ENCODE data around the gene S1PR1. TPM values are rescaled to one million over a fixed set of nuclear protein-coding genes. Genes with fewer than 3 reads are reported as not detected.

S1PR1 gene
- total RNA-seq, 1 donor from 2014 or later, result 0.26 TPM

DNA sequence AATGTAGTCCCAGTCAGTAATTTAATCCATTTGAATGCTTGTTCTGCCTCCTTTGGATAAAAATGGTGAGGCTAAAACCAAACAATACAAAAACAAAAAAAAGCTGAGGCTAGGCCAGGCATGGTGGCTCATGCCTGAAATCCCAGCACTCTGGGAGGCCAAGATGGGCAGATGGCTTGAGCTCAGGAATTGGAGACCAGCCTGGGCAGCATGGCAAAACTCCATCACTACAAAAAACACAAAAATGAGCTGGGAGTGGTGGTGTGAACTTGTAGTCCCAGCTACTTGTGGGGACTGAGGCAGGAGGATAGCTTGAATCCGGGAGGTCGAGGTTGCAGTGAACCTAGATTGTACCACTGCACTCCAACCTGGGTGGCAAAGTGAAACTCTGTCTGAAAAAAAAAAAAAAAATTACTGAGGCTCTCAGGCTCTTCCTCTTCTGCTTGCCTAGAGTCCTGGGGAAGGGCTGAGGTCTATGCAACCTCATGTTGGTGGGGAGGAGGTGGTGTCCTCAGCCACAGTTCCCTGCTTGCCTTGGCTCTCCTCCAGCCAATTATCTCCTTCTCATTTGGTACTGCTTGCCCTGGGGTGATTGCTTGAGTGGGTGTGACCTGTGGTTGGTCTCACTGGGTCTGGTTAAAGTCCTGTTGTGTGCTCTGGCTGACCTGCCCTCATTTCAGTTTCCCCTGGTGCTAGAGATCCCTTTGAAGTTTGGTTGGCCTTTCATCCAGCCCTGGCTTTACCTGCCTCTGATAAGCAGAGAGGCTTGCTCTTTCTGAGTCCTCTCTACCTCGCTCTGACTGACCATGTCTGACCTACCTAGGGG is 20.9 kb downstream of the S1PR1 start:
- DNase-seq (ENCODE audit: low read depth) (no peak), FAIRE-seq (no peak)
- no peaks in the 10 kb centered on the region for H3K36me3 ChIP-seq (ENCODE audit: control insufficient read depth, insufficient read depth, low read length)
- TF ChIP-seq, protein P1, sequence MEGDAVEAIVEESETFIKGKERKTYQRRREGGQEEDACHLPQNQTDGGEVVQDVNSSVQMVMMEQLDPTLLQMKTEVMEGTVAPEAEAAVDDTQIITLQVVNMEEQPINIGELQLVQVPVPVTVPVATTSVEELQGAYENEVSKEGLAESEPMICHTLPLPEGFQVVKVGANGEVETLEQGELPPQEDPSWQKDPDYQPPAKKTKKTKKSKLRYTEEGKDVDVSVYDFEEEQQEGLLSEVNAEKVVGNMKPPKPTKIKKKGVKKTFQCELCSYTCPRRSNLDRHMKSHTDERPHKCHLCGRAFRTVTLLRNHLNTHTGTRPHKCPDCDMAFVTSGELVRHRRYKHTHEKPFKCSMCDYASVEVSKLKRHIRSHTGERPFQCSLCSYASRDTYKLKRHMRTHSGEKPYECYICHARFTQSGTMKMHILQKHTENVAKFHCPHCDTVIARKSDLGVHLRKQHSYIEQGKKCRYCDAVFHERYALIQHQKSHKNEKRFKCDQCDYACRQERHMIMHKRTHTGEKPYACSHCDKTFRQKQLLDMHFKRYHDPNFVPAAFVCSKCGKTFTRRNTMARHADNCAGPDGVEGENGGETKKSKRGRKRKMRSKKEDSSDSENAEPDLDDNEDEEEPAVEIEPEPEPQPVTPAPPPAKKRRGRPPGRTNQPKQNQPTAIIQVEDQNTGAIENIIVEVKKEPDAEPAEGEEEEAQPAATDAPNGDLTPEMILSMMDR (IDR thresholded peaks at IDR 0.05; ENCODE audit: insufficient read depth, low read length, severe bottlenecking), result no peak
- no peaks in the 10 kb centered on the region for H3K27me3 ChIP-seq (ENCODE audit: control insufficient read depth, insufficient read depth, low read length)
- H3K4me3 ChIP-seq (ENCODE audit: low read depth, low read length), result no peak overlapping the region

DNA sequence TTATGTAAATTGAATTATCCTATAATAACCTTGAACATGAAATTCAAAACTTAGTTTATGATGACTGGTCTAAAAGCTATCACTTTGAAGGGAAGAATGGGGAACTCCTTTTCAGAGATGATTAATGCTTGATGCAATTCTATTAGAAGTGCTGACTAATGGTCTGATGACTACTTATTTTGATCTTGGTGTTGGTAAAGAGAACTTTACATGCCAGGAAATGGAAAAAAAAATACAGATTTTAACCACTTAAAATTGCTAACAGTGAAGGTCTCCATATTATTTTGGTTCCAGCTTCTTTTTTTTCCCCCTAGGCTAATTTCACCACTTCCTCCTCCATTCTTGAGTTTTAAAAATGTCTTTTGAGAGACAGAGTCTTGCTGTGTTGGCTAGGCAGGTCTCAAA is 22.9 kb downstream of the S1PR1 start:
- Histone ChIP-seq H3K4me3 (ENCODE audit: low read depth, low read length) (no peak overlapping the region), H3K27me3 (ENCODE audit: control insufficient read depth, insufficient read depth, low read length) (no peaks in the 10 kb centered on the region), H3K36me3 (ENCODE audit: control insufficient read depth, insufficient read depth, low read length) (no peaks in the 10 kb centered on the region)
- FAIRE-seq, result no peak
- TF ChIP-seq, protein P1 (IDR thresholded peaks at IDR 0.05; ENCODE audit: insufficient read depth, low read length, severe bottlenecking), result no peak
- peak; percentile 95 for DNase-seq (ENCODE audit: low read depth)

DNA sequence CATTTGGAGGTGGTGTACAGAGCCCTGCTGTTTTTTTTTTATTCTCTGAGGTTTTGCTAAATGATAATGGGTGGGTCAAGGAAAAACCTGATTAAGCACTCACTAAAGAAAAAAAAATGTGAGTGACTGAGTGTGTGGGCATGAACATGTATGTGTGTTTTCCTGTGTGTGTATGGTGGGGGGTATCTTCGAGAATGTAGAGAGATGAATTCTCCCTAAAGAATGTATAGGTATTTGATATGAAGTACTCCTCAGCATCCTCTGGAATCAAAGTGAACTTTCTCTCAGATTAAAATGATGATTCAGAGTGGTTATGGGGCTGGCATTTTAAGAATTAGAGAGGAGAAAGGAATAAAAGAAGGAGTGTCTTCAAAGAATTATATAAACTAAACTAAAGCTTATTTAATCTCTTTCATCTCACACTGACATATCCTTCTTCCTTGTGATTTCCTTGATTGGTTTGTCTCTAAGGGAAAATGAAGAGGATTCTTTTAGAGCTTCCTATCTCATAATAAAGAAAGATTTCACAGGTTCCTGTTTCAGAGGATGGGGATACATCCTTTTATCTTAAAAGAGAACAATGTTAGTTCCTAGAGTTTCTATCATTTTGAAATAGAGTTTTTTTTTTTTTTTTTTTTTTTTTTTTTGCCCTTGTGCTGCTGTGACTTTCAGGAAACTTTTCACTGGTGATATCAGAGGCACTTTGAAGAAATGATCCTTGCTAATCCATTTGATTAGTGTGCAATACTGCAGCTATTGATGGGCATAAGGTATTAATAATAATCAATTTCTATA is 23.9 kb downstream of the S1PR1 start:
- TF ChIP-seq, protein P1 (IDR thresholded peaks at IDR 0.05; ENCODE audit: insufficient read depth, low read length, severe bottlenecking), result no peak

DNA sequence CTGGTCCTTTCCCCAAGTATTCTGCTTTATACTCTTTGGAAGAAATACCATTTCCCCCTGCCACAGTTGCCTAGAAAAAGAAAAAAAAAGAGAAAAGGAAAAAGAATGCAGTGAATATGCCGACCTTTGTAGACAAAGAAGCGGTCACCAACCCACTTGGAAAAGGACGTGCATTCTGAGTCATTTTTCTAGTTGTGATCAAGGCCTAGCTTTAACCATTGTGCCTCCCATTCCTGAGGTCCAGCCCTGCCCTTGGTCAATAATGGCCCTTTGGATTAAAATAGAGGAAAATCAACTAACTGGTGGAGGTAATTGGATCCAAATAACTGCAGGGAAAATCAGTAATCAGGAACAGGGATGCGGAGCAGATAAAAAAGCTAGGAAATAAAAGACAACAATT is 24.8 kb downstream of the S1PR1 start:
- H3K4me3 ChIP-seq (ENCODE audit: low read depth, low read length), result no peak overlapping the region
- no peaks in the 10 kb centered on the region for H3K36me3 ChIP-seq (ENCODE audit: control insufficient read depth, insufficient read depth, low read length)
- DNase-seq (ENCODE audit: low read depth) (no peak), FAIRE-seq (no peak)
- H3K27me3 ChIP-seq (ENCODE audit: control insufficient read depth, insufficient read depth, low read length), result no peaks in the 10 kb centered on the region
- TF ChIP-seq, protein P1 (IDR thresholded peaks at IDR 0.05; ENCODE audit: insufficient read depth, low read length, severe bottlenecking), result no peak

More for the DNA sequence above, 23.9 kb downstream of the S1PR1 start:
- Histone ChIP-seq H3K27me3 (ENCODE audit: control insufficient read depth, insufficient read depth, low read length) (no peaks in the 10 kb centered on the region), H3K4me3 (ENCODE audit: low read depth, low read length) (no peak overlapping the region), H3K36me3 (ENCODE audit: control insufficient read depth, insufficient read depth, low read length) (no peaks in the 10 kb centered on the region)
- DNase-seq (ENCODE audit: low read depth) (peak; percentile 65), FAIRE-seq (no peak)

DNA sequence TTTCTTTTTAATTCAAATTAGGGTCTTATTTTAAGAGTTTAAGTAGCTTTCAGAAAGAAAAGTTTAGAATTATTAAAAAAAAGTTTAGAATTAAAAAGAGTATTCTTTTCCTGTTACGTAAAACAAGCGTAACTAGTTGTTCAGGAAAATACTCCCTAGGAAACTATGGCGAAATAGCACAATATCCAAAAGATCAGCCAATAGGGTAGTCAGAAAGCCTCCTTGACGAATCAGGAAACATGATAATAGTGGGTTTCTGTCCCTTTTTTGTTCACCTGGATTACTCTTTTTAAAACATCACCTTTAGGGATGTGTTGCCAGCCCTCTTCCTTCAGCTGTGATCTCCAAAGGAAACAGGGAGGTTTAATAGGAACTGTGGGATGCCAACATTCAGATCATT is 25.2 kb downstream of the S1PR1 start:
- DNase-seq (ENCODE audit: low read depth) (peak; percentile 25), FAIRE-seq (no peak)
- TF ChIP-seq, protein P1 (IDR thresholded peaks at IDR 0.05; ENCODE audit: insufficient read depth, low read length, severe bottlenecking), result no peak
- no peak overlapping the region for H3K4me3 ChIP-seq (ENCODE audit: low read depth, low read length)
- no peaks in the 10 kb centered on the region for H3K27me3 ChIP-seq (ENCODE audit: control insufficient read depth, insufficient read depth, low read length)
- no peaks in the 10 kb centered on the region for H3K36me3 ChIP-seq (ENCODE audit: control insufficient read depth, insufficient read depth, low read length)
